NCI-H1105 treated with DMSO at 0.1 percent for 48 hours (cell line): Measurements from ENCODE around the gene GM2A.

Experiments used
- DNase-seq: peaks from one replicate; lab custom pipeline; 2025; lab: John Stamatoyannopoulos, UW

The GM2A gene

GRCh38 chr5:151252762-151253604 is at the start of gene GM2A:
GM2A (plus strand) TSS chr5:151253185; CDS start chr5:151253217, 32 bp downstream.
- peak; percentile 91 for DNase-seq

- no peak for DNase-seq
Observed at GRCh38 chr5:151204051-151204450, 48.9 kb upstream of the GM2A start.

GRCh38 chr5:151205411-151205810 is 47.6 kb upstream of the GM2A start:
- no peak for DNase-seq

GRCh38 chr5:151208481-151208914 is 44.5 kb upstream of the GM2A start:
- no peak for DNase-seq

GRCh38 chr5:151212406-151212798 is 40.6 kb upstream of the GM2A start:
- DNase-seq: no peak

- no peak for DNase-seq
Observed at GRCh38 chr5:151213803-151214613, 39.0 kb upstream of the GM2A start.

GRCh38 chr5:151214614-151215545 is 38.1 kb upstream of the GM2A start:
- DNase-seq: no peak

- DNase-seq: no peak
Observed at GRCh38 chr5:151215546-151215880, 37.5 kb upstream of the GM2A start.

- DNase-seq: no peak
Observed at GRCh38 chr5:151216781-151217180, 36.2 kb upstream of the GM2A start.

- no peak for DNase-seq
Observed at GRCh38 chr5:151218177-151218576, 34.8 kb upstream of the GM2A start.

GRCh38 chr5:151219138-151219537 is 33.8 kb upstream of the GM2A start:
- no peak for DNase-seq

GRCh38 chr5:151219789-151220188 is 33.2 kb upstream of the GM2A start:
- DNase-seq: no peak

- no peak for DNase-seq
Observed at GRCh38 chr5:151221574-151221973, 31.4 kb upstream of the GM2A start.

GRCh38 chr5:151222054-151222789 is 30.8 kb upstream of the GM2A start:
- no peak for DNase-seq

- DNase-seq: no peak
Observed at GRCh38 chr5:151222790-151223446, 30.1 kb upstream of the GM2A start.

GRCh38 chr5:151223447-151224264 is 29.3 kb upstream of the GM2A start, which contains the start of gene CCDC69:
CCDC69 (minus strand) TSS chr5:151224092; CDS start chr5:151223970, 122 bp downstream.
- DNase-seq: peak; percentile 39

- DNase-seq: no peak
Observed at GRCh38 chr5:151224372-151224771, 28.6 kb upstream of the GM2A start.

- DNase-seq: no peak
Observed at GRCh38 chr5:151225071-151225470, 27.9 kb upstream of the GM2A start.

GRCh38 chr5:151225475-151225874 is 27.5 kb upstream of the GM2A start:
- DNase-seq: no peak

- no peak for DNase-seq
Observed at GRCh38 chr5:151227918-151228447, 25.0 kb upstream of the GM2A start.
